ENCODE results near the gene DNASE1L1. TPM values are rescaled to one million over a fixed set of nuclear protein-coding genes. Genes with fewer than 3 reads are reported as not detected.

The DNASE1L1 gene
- total and polyA plus RNA-seq, 2 of the 13 experiments (the other 11 are each of a cell fraction or from before 2014, with no cell fraction given), result 4.7 to 12.3 TPM

DNA sequence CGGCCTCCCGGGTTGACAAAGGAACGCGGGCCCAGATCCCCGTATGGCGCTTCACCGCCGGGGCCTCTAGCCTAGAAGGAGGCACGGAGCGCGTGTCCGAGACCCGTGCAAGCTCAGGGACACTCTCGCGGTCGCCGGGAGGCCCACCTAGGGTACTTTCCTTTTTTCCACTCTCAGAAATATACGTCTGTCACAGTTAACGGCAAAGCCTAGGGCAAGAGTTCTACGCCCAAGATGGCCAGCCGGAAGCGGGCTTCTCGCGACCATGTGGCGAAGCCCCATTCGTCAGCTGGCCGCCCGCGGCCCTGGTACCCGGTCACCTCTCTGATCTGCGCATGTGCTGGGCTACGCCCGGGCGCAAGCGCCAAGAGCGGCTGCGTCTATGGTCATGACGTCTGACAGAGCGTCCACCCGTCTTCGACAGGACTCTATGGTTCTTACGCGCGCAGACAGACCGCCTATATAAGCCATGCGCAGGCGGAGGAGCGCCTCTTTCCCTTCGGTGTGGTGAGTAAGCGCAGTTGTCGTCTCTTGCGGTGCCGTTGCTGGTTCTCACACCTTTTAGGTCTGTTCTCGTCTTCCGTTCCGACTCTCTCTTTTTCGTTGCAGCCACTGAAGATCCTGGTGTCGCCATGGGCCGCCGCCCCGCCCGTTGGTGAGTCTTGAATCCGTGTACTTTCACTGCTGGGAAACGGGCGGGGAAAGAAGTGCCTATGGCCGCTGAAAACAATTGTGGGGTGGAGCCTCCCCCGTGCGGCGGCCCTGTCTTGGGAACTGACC lies 11.0 kb downstream of the DNASE1L1 start, which contains the start of gene RPL10 (continued):
- TF ChIP-seq, protein P1, sequence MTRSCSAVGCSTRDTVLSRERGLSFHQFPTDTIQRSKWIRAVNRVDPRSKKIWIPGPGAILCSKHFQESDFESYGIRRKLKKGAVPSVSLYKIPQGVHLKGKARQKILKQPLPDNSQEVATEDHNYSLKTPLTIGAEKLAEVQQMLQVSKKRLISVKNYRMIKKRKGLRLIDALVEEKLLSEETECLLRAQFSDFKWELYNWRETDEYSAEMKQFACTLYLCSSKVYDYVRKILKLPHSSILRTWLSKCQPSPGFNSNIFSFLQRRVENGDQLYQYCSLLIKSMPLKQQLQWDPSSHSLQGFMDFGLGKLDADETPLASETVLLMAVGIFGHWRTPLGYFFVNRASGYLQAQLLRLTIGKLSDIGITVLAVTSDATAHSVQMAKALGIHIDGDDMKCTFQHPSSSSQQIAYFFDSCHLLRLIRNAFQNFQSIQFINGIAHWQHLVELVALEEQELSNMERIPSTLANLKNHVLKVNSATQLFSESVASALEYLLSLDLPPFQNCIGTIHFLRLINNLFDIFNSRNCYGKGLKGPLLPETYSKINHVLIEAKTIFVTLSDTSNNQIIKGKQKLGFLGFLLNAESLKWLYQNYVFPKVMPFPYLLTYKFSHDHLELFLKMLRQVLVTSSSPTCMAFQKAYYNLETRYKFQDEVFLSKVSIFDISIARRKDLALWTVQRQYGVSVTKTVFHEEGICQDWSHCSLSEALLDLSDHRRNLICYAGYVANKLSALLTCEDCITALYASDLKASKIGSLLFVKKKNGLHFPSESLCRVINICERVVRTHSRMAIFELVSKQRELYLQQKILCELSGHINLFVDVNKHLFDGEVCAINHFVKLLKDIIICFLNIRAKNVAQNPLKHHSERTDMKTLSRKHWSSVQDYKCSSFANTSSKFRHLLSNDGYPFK (CRISPR knock-in tag; IDR thresholded peaks at IDR 0.05; ENCODE audit: borderline replicate concordance), result peak; percentile 39; the same call in 1 of the 2 replicates
- TF ChIP-seq U2AF1 (optimal IDR thresholded peaks at IDR 0.05; ENCODE audit: low read depth, low read length), result peak; percentile 31
- no peak for TF ChIP-seq RAD51 (IDR thresholded peaks at IDR 0.05; ENCODE audit: borderline replicate concordance)
- TF ChIP-seq NR2F1 (CRISPR knock-in tag; IDR thresholded peaks at IDR 0.05), result no peak
- no peak for TF ChIP-seq HNRNPUL1 (IDR thresholded peaks at IDR 0.05; ENCODE audit: low read depth, low read length)
- peak; percentile 83; the same call in 1 of the 2 replicates for TF ChIP-seq SIN3A (IDR thresholded peaks at IDR 0.05; ENCODE audit: borderline replicate concordance, low read depth, low read length)
- TF ChIP-seq FOXM1 (CRISPR knock-in tag; IDR thresholded peaks at IDR 0.05), result no peak
- TF ChIP-seq ZNF225 (CRISPR knock-in tag; IDR thresholded peaks at IDR 0.05), result no peak
- peak; percentile 43 for TF ChIP-seq ASH2L (IDR thresholded peaks at IDR 0.05; ENCODE audit: insufficient read length, low read depth, low read length)
- TF ChIP-seq, protein P2, sequence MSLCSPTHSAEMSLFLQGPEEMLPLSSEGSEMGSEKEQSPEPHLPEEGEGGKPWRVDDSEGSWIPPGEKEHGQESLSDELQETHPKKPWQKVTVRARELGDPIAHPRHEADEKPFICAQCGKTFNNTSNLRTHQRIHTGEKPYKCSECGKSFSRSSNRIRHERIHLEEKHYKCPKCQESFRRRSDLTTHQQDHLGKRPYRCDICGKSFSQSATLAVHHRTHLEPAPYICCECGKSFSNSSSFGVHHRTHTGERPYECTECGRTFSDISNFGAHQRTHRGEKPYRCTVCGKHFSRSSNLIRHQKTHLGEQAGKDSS (CRISPR knock-in tag; IDR thresholded peaks at IDR 0.05; ENCODE audit: borderline replicate concordance, low read depth), result no peak
- no peak for TF ChIP-seq ZSCAN31 (CRISPR knock-in tag; IDR thresholded peaks at IDR 0.05; ENCODE audit: low read depth)
- TF ChIP-seq, protein P3, sequence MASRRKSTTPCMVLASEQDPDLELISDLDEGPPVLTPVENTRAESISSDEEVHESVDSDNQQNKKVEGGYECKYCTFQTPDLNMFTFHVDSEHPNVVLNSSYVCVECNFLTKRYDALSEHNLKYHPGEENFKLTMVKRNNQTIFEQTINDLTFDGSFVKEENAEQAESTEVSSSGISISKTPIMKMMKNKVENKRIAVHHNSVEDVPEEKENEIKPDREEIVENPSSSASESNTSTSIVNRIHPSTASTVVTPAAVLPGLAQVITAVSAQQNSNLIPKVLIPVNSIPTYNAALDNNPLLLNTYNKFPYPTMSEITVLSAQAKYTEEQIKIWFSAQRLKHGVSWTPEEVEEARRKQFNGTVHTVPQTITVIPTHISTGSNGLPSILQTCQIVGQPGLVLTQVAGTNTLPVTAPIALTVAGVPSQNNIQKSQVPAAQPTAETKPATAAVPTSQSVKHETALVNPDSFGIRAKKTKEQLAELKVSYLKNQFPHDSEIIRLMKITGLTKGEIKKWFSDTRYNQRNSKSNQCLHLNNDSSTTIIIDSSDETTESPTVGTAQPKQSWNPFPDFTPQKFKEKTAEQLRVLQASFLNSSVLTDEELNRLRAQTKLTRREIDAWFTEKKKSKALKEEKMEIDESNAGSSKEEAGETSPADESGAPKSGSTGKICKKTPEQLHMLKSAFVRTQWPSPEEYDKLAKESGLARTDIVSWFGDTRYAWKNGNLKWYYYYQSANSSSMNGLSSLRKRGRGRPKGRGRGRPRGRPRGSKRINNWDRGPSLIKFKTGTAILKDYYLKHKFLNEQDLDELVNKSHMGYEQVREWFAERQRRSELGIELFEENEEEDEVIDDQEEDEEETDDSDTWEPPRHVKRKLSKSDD (CRISPR knock-in tag; IDR thresholded peaks at IDR 0.05; ENCODE audit: low read depth), result no peak
- TF ChIP-seq XBP1 (CRISPR knock-in tag; IDR thresholded peaks at IDR 0.05), result peak; percentile 92; the same call in 1 of the 2 replicates
- TF ChIP-seq TRIM24 (CRISPR knock-in tag; IDR thresholded peaks at IDR 0.05), result no peak
- TF ChIP-seq ZNF775 (CRISPR knock-in tag; IDR thresholded peaks at IDR 0.05; ENCODE audit: borderline replicate concordance), result no peak
- TF ChIP-seq NFKB2 (CRISPR knock-in tag; IDR thresholded peaks at IDR 0.05; ENCODE audit: borderline replicate concordance), result peak; percentile 65
- TF ChIP-seq TBP (CRISPR knock-in tag; IDR thresholded peaks at IDR 0.05), result no peak
- no peak for TF ChIP-seq ZNF660 (CRISPR knock-in tag; IDR thresholded peaks at IDR 0.05; ENCODE audit: borderline replicate concordance, low read depth)
- peak; percentile 90 for TF ChIP-seq GTF2F1 (IDR thresholded peaks at IDR 0.05; ENCODE audit: low read length)
- TF ChIP-seq TEAD3 (CRISPR knock-in tag; optimal IDR thresholded peaks at IDR 0.05; ENCODE audit: borderline replicate concordance), result peak; percentile 24
- TF ChIP-seq, protein P4, sequence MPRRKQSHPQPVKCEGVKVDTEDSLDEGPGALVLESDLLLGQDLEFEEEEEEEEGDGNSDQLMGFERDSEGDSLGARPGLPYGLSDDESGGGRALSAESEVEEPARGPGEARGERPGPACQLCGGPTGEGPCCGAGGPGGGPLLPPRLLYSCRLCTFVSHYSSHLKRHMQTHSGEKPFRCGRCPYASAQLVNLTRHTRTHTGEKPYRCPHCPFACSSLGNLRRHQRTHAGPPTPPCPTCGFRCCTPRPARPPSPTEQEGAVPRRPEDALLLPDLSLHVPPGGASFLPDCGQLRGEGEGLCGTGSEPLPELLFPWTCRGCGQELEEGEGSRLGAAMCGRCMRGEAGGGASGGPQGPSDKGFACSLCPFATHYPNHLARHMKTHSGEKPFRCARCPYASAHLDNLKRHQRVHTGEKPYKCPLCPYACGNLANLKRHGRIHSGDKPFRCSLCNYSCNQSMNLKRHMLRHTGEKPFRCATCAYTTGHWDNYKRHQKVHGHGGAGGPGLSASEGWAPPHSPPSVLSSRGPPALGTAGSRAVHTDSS (CRISPR knock-in tag; conservative IDR thresholded peaks at IDR 0.05), result no peak
- TF ChIP-seq RBFOX2 (IDR thresholded peaks at IDR 0.05; ENCODE audit: low read depth, low read length), result peak; percentile 84

All from HepG2 (cell line).